Measurements from ENCODE around the gene GUCD1.

The GUCD1 gene

GRCh38 chr22:24503843-24504338 is 51.0 kb downstream of the GUCD1 start:
- DNase-seq (ENCODE audit: low read depth in 2 of 2): no peak

- no peak for DNase-seq (ENCODE audit: low read depth in 2 of 2)
These were observed 51.6 kb downstream of the GUCD1 start for GRCh38 chr22:24503137-24503842.

- no peak for DNase-seq (ENCODE audit: low read depth in 2 of 2)
These were observed 52.4 kb downstream of the GUCD1 start for GRCh38 chr22:24502541-24502940.

GRCh38 chr22:24502034-24502433 is 52.9 kb downstream of the GUCD1 start:
- no peak for DNase-seq (ENCODE audit: low read depth in 2 of 2)

- DNase-seq (ENCODE audit: low read depth in 2 of 2): no peak
These were observed 53.5 kb downstream of the GUCD1 start for GRCh38 chr22:24501301-24502005.

GRCh38 chr22:24500277-24500820 is 54.6 kb downstream of the GUCD1 start:
- DNase-seq (ENCODE audit: low read depth in 2 of 2): no peak

GRCh38 chr22:24499706-24500276 is 55.1 kb downstream of the GUCD1 start:
- no peak for DNase-seq (ENCODE audit: low read depth in 2 of 2)

GRCh38 chr22:24498824-24499223 is 56.1 kb downstream of the GUCD1 start:
- DNase-seq (ENCODE audit: low read depth in 2 of 2): no peak

GRCh38 chr22:24497841-24498258 is 57.1 kb downstream of the GUCD1 start:
- no peak for DNase-seq (ENCODE audit: low read depth in 2 of 2)

- no peak for DNase-seq (ENCODE audit: low read depth in 2 of 2)
These were observed 58.3 kb downstream of the GUCD1 start for GRCh38 chr22:24496661-24497060.

- DNase-seq (ENCODE audit: low read depth in 2 of 2): no peak
These were observed 58.7 kb downstream of the GUCD1 start for GRCh38 chr22:24496234-24496633.

GRCh38 chr22:24495365-24495675 is 59.6 kb downstream of the GUCD1 start:
- no peak for DNase-seq (ENCODE audit: low read depth in 2 of 2)

- no peak for DNase-seq (ENCODE audit: low read depth in 2 of 2)
These were observed 60.2 kb downstream of the GUCD1 start, which contains the start of gene UPB1 for GRCh38 chr22:24494528-24495364. UPB1 (plus strand) TSS chr22:24495332; CDS start chr22:24495404, 72 bp downstream.

- DNase-seq (ENCODE audit: low read depth in 2 of 2): no peak
These were observed 60.8 kb downstream of the GUCD1 start for GRCh38 chr22:24494167-24494527.

- no peak for DNase-seq (ENCODE audit: low read depth in 2 of 2)
These were observed 62.5 kb downstream of the GUCD1 start for GRCh38 chr22:24492391-24492790.

All from fibroblast of skin of left biceps (primary cell).